Stomach smooth muscle (tissue), 2 donors: ENCODE measurements around the gene MRPS27.

Source experiments
- H3K27ac ChIP-seq: one replicate; pipeline ENCODE4 v1.7.0; 2013; ENCODE audit warnings: mild to moderate bottlenecking, low read length, inconsistent platforms
- H3K27me3 ChIP-seq, 2 donors: one replicate each; pipeline ENCODE4 v1.7.0; 2013; ENCODE audit warnings: low read length in 2 of 2; ENCODE audit not compliant: insufficient read depth in 2 of 2, control insufficient read depth in 1 of 2
- H3K36me3 ChIP-seq, 2 donors: one replicate each; pipeline ENCODE4 v1.7.0; 2013; ENCODE audit warnings: low read length in 2 of 2; ENCODE audit not compliant: control insufficient read depth in 2 of 2, insufficient read depth in 2 of 2
- H3K4me1 ChIP-seq: one replicate; pipeline ENCODE4 v1.7.0; 2013; ENCODE audit warnings: low read length; ENCODE audit not compliant: control insufficient read depth, insufficient read depth
- H3K4me3 ChIP-seq, 2 donors: one replicate each; pipeline ENCODE4 v1.7.0; 2013; ENCODE audit warnings: low read length in 2 of 2
- H3K9ac ChIP-seq, 2 donors: one replicate each; pipeline ENCODE4 v1.7.0; 2013; ENCODE audit warnings: low read length in 2 of 2, mild to moderate bottlenecking in 1 of 2
- H3K9me3 ChIP-seq, 2 donors: one replicate each; pipeline ENCODE4 v1.7.0; 2013; ENCODE audit warnings: low read length in 2 of 2; ENCODE audit not compliant: control insufficient read depth in 2 of 2
- donor health status: healthy.
- donor health status: Pancreatic carcinoma.

The MRPS27 gene

DNA sequence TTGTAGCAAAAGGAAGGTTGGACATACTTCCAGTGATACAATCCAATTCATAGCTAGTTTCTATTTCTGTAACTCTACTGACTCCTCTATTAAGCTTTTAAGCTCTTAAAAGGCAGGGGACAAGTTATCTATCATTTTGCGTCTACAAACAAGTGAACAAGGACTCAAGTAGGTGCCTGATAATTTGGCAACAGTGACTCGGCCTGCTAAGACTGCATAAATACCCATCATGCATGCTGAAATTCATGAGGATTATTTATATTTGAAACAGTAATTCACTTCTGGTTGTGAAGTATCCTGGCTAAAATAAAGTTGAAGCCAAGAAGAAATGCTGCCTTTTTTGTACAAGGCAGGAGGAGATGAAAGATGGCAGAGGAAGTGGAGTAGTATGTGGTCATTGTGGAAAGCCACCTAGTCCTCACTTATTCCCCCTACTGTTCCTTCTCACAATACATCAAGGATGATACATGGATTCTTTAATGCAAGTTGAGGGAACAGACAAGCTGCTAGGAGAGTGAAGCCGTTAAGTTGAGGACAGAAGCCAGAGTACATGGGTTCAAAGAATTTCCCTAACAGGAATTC lies 74.0 kb downstream of the MRPS27 start:
- no peaks in the 10 kb centered on the region for H3K9me3 ChIP-seq
- H3K9ac ChIP-seq: peak overlapping the region in 1 of 2 donors; percentile 23
- H3K27ac ChIP-seq: peak overlapping the region; percentile 81
- peaks cover 34% of the 10 kb centered on the region for H3K4me1 ChIP-seq
- no peaks in the 10 kb centered on the region for H3K27me3 ChIP-seq
- no peaks in the 10 kb centered on the region for H3K36me3 ChIP-seq
- H3K4me3 ChIP-seq: peak overlapping the region; percentile 2 to 16

DNA sequence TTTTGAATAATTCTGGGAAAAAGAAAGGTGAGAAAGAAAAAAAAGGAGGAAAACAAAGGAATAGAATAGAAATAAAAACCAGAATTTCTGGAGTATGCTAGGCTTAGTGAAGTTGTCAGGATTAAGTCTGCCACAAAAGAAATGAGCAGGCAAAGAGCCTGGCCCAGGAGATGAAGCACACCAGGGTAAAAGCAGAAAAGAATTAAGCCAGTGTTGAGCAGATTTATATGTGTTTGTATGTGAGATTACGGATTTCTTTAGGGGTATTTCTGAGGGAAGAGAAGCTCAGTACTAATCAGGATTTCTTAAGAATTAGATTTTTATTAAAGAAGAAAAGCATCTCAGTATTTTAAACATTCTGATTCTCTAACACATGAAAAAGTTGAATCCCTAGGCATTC lies 74.5 kb downstream of the MRPS27 start:
- Histone ChIP-seq H3K4me1 (peaks cover 34% of the 10 kb centered on the region), H3K9me3 (no peaks in the 10 kb centered on the region), H3K9ac (no peak overlapping the region), H3K27ac (peak overlapping the region; percentile 81), H3K27me3 (no peaks in the 10 kb centered on the region), H3K36me3 (no peaks in the 10 kb centered on the region), H3K4me3 (peak overlapping the region in 1 of 2 donors; percentile 16)

DNA sequence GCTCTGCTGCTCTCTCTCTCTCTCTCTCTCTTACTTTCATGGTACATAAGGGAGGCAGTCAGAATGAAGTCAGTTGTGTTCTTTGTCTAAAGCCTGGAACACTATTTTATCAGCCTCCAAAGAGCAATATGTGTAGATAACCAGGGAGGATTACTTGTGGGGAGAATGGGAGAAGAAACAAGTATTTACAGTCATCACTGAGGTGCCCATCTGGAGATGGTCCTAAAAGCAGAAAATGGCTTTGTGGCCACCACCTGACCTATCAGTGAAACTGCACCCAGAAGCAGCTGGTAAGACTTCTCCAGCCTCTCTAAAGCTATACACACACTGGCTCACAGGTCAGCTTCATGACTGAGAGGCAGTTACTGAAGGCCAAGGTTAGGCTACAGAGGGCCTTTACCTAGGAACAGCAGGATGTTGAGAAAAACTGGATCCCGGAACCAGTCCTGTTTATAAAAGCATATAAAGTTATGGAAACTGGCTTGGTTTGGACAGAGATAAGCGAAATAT lies 75.1 kb downstream of the MRPS27 start:
- Histone ChIP-seq H3K4me3 (no peak overlapping the region), H3K9ac (no peak overlapping the region), H3K9me3 (no peaks in the 10 kb centered on the region), H3K4me1 (peaks cover 34% of the 10 kb centered on the region), H3K27me3 (no peaks in the 10 kb centered on the region), H3K36me3 (no peaks in the 10 kb centered on the region), H3K27ac (peak overlapping the region; percentile 81)

DNA sequence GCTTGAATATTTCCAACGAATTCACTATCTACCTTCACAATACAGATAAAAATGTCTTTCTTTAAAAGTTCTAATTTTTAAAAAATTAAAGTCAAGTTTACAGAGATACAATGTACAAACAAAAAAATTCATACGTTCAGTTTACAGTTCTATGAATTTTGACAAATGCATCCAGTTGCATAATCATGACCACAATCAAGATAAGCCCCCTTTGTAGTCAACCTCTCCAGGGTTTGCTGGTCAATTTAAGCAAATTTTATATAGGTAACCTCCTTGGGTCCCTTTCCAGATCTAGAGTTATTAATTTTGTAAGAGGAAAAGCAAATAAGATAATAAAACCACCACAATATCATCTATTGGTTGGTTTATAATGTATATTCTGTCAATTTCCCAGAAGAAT lies 76.3 kb downstream of the MRPS27 start:
- peaks cover 28% of the 10 kb centered on the region for H3K4me1 ChIP-seq
- no peaks in the 10 kb centered on the region for H3K9me3 ChIP-seq
- no peaks in the 10 kb centered on the region for H3K27me3 ChIP-seq
- no peak overlapping the region for H3K4me3 ChIP-seq
- no peak overlapping the region for H3K9ac ChIP-seq
- no peaks in the 10 kb centered on the region for H3K36me3 ChIP-seq
- no peak overlapping the region for H3K27ac ChIP-seq

DNA sequence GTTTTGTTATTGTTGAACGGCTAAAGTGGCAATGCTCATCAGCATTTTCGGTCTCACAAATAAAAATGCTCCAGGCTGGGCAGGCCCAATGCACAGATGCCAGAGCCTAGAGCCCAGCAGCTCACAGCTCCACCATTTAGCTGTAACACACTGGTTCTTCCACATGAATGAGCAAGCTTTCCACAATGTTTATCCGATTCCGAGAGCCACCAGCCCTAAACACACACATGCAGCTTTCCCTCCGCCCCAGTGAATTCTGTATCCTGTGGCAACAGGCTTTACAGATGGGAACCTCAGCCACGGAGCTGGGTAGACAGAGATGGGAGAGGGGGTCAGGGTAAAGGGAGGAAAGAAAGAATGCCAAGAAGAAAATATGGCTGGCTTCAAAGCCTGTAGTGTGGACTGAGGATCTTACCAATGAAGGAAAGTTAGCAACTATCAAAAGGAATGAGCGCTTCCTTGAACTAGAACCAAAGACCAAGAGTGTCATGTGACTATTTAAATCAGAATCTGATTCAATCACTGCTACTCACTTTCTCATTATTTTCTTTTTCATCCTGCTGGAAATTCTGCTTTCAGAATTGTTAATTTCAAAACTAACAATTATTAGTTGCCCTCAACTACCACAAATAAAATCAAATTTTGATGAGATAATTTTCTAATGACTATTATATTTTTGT lies 77.1 kb downstream of the MRPS27 start:
- no peak overlapping the region for H3K27ac ChIP-seq
- H3K9ac ChIP-seq: no peak overlapping the region
- H3K27me3 ChIP-seq: no peaks in the 10 kb centered on the region
- no peaks in the 10 kb centered on the region for H3K36me3 ChIP-seq
- H3K4me3 ChIP-seq: no peak overlapping the region
- peaks cover 23% of the 10 kb centered on the region for H3K4me1 ChIP-seq
- no peaks in the 10 kb centered on the region for H3K9me3 ChIP-seq

DNA sequence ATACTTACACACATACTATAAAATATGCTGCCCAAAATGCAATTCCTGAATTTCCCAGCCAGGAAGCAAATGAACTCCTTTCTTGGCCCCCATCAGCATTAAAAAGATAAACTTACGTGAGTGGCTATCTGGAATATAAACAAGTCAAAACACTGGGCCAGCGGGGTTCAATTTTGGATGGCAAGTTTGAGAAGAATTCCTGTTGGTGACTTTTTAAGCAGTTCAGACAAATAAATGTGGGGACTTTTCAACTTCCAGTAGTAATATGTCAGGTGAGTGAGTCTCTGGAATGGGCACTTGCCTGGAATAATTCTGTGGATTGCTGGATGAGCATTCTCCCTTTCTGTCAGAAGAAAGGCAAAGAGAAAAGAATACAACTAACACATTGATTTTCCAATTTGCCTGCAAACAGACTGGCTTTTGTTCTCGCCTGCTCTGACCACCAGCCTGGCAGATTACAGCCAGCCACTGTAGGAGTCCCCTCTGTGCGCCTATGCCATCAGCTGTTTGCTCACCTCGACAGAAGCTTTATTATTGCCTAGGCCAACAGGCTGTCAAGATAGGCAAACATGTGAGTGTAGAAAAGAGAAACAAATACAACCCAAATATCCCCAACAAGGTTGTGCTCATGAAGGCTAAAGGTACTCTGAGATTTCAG lies 78.6 kb downstream of the MRPS27 start:
- Histone ChIP-seq H3K9ac (no peak overlapping the region), H3K4me1 (peaks cover 20% of the 10 kb centered on the region)

DNA sequence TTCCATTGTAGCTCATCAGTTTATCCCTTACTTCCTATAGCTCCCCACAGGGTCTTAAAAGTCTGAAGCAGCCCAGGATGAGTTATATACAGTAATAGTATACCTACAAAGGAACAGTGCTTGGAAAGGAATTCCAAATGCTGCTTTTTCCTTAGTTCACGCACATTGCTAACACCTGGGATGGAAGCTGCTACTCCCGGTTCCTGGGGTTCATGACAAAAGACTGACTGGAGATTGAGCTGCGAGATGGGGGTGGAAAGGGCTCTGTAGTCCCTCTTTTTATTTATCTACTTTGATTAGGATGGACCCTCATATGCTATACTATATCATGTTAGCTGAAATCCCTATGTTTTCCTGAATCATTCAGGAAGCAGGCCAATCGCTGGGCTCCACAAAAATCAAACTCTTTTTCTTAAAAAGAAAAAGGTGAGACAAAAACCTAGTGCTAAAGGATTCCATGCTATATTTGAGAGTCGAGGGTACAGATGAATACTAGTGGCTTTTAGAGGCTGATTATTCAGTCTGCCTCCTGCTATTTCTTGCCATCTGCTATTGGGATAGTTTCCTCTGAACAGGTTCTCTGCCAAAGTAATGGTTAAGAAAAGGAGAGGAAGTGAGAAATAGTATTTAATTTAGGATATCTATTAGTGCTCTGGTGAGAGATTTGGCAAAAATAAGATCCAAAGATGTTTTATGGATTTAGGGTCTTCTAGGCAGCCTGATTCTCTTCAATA lies 81.2 kb downstream of the MRPS27 start:
- Histone ChIP-seq H3K36me3 (no peaks in the 10 kb centered on the region), H3K27ac (no peak overlapping the region), H3K4me3 (no peak overlapping the region), H3K9me3 (no peaks in the 10 kb centered on the region), H3K4me1 (peaks cover 4% of the 10 kb centered on the region), H3K9ac (no peak overlapping the region), H3K27me3 (no peaks in the 10 kb centered on the region)

More for the DNA sequence above, 78.6 kb downstream of the MRPS27 start:
- H3K27ac ChIP-seq: no peak overlapping the region
- H3K36me3 ChIP-seq: no peaks in the 10 kb centered on the region
- no peaks in the 10 kb centered on the region for H3K27me3 ChIP-seq
- no peak overlapping the region for H3K4me3 ChIP-seq
- H3K9me3 ChIP-seq: no peaks in the 10 kb centered on the region

DNA sequence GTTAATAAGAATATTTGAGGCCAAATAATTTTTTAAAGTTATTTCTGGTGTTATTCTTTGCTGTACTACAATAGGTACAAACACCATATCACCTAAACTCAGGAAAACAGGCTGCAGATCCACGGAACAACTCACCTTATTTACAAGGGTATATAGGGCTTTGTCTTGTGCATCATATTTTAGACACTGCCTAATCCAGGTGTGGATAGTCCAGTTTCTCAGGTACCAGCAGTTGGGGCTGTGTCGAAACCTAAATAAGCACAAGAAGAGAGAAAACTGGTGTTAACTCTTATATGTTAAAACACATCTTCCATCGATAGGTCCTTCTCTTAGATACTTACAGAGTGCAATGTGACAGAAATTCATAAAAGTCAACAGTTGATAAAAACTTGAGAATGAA lies 82.2 kb downstream of the MRPS27 start:
- Histone ChIP-seq H3K4me1 (peaks cover 3% of the 10 kb centered on the region), H3K9ac (no peak overlapping the region), H3K4me3 (no peak overlapping the region), H3K27me3 (no peaks in the 10 kb centered on the region), H3K27ac (no peak overlapping the region), H3K9me3 (no peaks in the 10 kb centered on the region), H3K36me3 (no peaks in the 10 kb centered on the region)

DNA sequence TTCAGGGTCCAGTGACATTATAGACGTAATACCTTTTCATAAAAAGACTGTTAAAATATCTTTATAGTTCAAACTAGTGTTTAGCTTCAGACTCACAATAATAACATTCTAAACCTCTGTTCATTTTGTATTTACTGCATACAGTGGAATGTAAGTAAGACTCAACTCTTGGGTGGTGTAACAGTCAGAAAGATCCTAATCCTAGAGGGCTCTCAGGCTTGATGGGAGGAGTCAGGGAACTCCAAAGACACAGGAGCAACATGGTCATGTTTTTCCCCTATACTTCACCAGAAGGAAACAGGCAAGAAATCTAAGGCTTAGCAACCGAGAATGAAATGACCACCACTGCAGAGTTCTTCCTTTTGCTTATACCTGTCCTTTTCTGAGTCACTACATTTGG lies 82.6 kb downstream of the MRPS27 start:
- Histone ChIP-seq H3K9me3 (no peaks in the 10 kb centered on the region), H3K36me3 (no peaks in the 10 kb centered on the region), H3K9ac (no peak overlapping the region), H3K4me3 (no peak overlapping the region), H3K4me1 (no peaks in the 10 kb centered on the region), H3K27me3 (no peaks in the 10 kb centered on the region), H3K27ac (no peak overlapping the region)

DNA sequence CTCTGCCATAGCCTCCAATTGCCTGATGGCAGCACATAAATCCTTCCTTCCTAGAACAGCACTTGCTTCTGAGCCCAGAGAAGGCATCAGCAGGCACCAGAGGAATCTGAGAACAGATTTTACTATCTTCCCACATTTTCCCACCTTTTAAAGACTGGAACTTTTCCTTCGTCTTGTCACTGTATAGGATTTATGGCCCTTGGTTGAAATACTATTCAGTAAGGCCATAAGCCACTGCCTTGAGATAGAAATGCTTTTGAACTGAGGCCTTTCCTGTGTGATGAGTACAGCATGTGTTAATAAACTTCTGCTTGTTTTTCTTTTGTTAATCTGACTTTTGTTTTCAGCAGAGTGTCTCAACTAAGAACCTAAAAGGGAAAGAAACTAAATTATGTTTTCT lies 84.3 kb downstream of the MRPS27 start:
- Histone ChIP-seq H3K27ac (no peak overlapping the region), H3K9me3 (no peaks in the 10 kb centered on the region), H3K9ac (no peak overlapping the region), H3K36me3 (no peaks in the 10 kb centered on the region), H3K27me3 (no peaks in the 10 kb centered on the region), H3K4me3 (no peak overlapping the region), H3K4me1 (no peaks in the 10 kb centered on the region)
